Mesendoderm (in vitro differentiated cells): ENCODE data around the gene ERO1B.

Experiments
- DNase-seq: peaks from one replicate; pipeline ENCODE4 v3.0.0; 2013
- H2AK5ac ChIP-seq: 2 replicates; pipeline ENCODE4 v1.6.1; 2013; ENCODE audit warnings: low read length, inconsistent platforms
- H2BK120ac ChIP-seq: 2 replicates; pipeline ENCODE4 v1.6.1; 2013; ENCODE audit warnings: low read depth, mild to moderate bottlenecking, low read length, moderate library complexity, mixed read lengths
- H2BK15ac ChIP-seq: replicated peaks from 2 replicates; pipeline ENCODE4 v1.6.1; 2013; ENCODE audit warnings: low read depth, mild to moderate bottlenecking, moderate library complexity
- H2BK5ac ChIP-seq: 2 replicates; pipeline ENCODE4 v1.6.1; 2013; ENCODE audit warnings: low read length, inconsistent platforms
- H3K18ac ChIP-seq: 2 replicates; pipeline ENCODE4 v1.6.1; 2013; ENCODE audit warnings: mild to moderate bottlenecking, low read length, mixed read lengths
- H3K23ac ChIP-seq: one replicate; pipeline ENCODE4 v1.6.1; 2013; ENCODE audit warnings: low read length
- H3K27ac ChIP-seq: 2 replicates; pipeline ENCODE4 v1.5.1; 2013; ENCODE audit warnings: low read depth, mild to moderate bottlenecking, inconsistent platforms, low read length, moderate library complexity
- H3K27me3 ChIP-seq: 2 replicates; pipeline ENCODE4 v1.6.1; 2013; ENCODE audit warnings: low read length, control low read depth, mild to moderate bottlenecking, inconsistent platforms; ENCODE audit not compliant: insufficient read depth, poor library complexity
- H3K36me3 ChIP-seq: 2 replicates; pipeline ENCODE4 v1.6.1; 2013; ENCODE audit warnings: low read length, inconsistent platforms; ENCODE audit not compliant: control insufficient read depth, insufficient read depth
- H3K4ac ChIP-seq: one replicate; pipeline ENCODE4 v1.6.1; 2013; ENCODE audit warnings: low read depth, mild to moderate bottlenecking, low read length, moderate library complexity
- H3K4me1 ChIP-seq: 2 replicates; pipeline ENCODE4 v1.6.1; 2013; ENCODE audit warnings: low read depth, low read length, inconsistent platforms; ENCODE audit not compliant: control insufficient read depth
- H3K4me2 ChIP-seq: 2 replicates; pipeline ENCODE4 v1.6.1; 2013; ENCODE audit warnings: low read length
- H3K4me3 ChIP-seq: 2 replicates; pipeline ENCODE4 v1.5.1; 2013; ENCODE audit warnings: mild to moderate bottlenecking, low read length
- H3K56ac ChIP-seq: one replicate; pipeline ENCODE4 v1.6.1; 2013; ENCODE audit warnings: low read length
- H3K79me1 ChIP-seq: 2 replicates; pipeline ENCODE4 v1.6.1; 2013; ENCODE audit warnings: low read length, inconsistent platforms
- H3K79me2 ChIP-seq: 2 replicates; pipeline ENCODE4 v1.6.1; 2013; ENCODE audit warnings: mild to moderate bottlenecking, low read length; ENCODE audit not compliant: control insufficient read depth, insufficient read depth
- H3K9ac ChIP-seq: 2 replicates; pipeline ENCODE4 v1.6.1; 2013; ENCODE audit warnings: low read length, inconsistent platforms
- H4K5ac ChIP-seq: one replicate; pipeline ENCODE4 v1.6.1; 2013; ENCODE audit warnings: low read length
- H4K8ac ChIP-seq: one replicate; pipeline ENCODE4 v1.6.1; 2013; ENCODE audit warnings: low read depth, mild to moderate bottlenecking, control low read depth, low read length, moderate library complexity
- WGBS: extraction: QIAGEN DNeasy Blood & Tissue Kit; methylation state at CpG from one replicate; pipeline ENCODE4 v1.1.7; 2013; ENCODE audit warnings: low lambda C conversion rate, missing lambda C conversion rate; ENCODE audit not compliant: insufficient coverage; ENCODE audit errors: extremely low coverage; 5-methylcytosine and 5-hydroxymethylcytosine counted together

The ERO1B gene

DNA sequence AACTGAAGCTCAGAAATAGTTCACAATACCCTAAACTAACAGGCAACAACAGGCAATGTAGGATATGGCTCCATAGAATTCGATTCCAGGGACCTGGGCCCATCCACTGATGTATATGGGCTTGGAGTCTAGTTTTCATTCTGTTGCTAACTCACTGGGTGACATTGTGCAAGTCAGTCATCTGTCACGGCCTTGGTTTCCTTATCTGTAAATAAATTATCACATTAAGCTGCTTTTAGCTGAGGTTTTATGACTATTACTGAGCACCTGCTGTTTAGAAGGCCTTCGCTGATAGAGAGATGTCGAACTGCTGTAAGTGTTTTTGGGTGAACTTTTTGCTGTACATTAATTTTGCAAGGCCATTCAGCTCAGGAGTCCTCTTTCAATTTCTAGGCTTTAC is 22.9 kb upstream of the ERO1B start:
- Histone ChIP-seq H3K79me2 (no peaks in the 10 kb centered on the region), H4K5ac (no peak overlapping the region), H3K27me3 (no peaks in the 10 kb centered on the region), H3K4me1 (no peaks in the 10 kb centered on the region), H3K4me3 (no peak overlapping the region), H3K56ac (no peak overlapping the region), H2BK15ac (no peak overlapping the region), H4K8ac (no peak overlapping the region), H3K9ac (no peak overlapping the region), H3K36me3 (no peaks in the 10 kb centered on the region), H2AK5ac (no peak overlapping the region), H3K4ac (no peak overlapping the region), H3K18ac (no peak overlapping the region), H3K27ac (no peak overlapping the region), H3K23ac (no peak overlapping the region), H2BK5ac (no peak overlapping the region), H2BK120ac (no peak overlapping the region), H3K4me2 (no peak overlapping the region), H3K79me1 (no peaks in the 10 kb centered on the region)
- no CpG with 5 or more reads among the region's 4 CpGs for whole genome bisulfite sequencing
- DNase-seq, result no peak

DNA sequence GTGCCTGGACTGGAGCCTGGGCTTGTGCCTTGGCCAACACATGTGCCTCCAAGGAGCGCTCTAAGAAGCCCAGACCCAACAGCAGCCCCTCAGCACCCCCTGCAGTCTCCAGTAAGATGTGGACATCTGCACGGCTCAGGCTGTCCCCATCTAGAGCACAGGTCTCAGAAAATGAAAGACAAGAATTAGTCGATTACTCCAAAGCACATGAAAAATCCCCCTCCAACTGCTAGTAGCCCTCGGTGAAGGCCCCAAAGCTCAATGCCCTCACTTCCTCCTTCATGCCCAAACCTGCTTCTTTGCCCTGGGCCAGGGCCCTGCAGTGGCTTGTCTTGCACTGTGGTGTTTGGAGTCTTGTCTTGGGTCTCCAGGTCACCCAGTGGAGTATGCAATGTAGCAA is 21.9 kb upstream of the ERO1B start:
- H3K9ac ChIP-seq, result no peak overlapping the region
- no peak overlapping the region for H3K23ac ChIP-seq
- H2BK120ac ChIP-seq, result no peak overlapping the region
- H4K5ac ChIP-seq, result no peak overlapping the region
- no peak overlapping the region for H2AK5ac ChIP-seq
- no peaks in the 10 kb centered on the region for H3K27me3 ChIP-seq
- no CpG with 5 or more reads among the region's 4 CpGs for WGBS
- no peaks in the 10 kb centered on the region for H3K79me2 ChIP-seq
- no peak overlapping the region for H3K4me2 ChIP-seq
- H3K27ac ChIP-seq, result no peak overlapping the region
- no peak for DNase-seq
- no peaks in the 10 kb centered on the region for H3K4me1 ChIP-seq
- H3K56ac ChIP-seq, result no peak overlapping the region
- H2BK15ac ChIP-seq, result no peak overlapping the region
- no peaks in the 10 kb centered on the region for H3K79me1 ChIP-seq
- no peak overlapping the region for H3K18ac ChIP-seq
- H4K8ac ChIP-seq, result no peak overlapping the region
- H3K4ac ChIP-seq, result no peak overlapping the region
- no peaks in the 10 kb centered on the region for H3K36me3 ChIP-seq
- H3K4me3 ChIP-seq, result no peak overlapping the region
- H2BK5ac ChIP-seq, result no peak overlapping the region

DNA sequence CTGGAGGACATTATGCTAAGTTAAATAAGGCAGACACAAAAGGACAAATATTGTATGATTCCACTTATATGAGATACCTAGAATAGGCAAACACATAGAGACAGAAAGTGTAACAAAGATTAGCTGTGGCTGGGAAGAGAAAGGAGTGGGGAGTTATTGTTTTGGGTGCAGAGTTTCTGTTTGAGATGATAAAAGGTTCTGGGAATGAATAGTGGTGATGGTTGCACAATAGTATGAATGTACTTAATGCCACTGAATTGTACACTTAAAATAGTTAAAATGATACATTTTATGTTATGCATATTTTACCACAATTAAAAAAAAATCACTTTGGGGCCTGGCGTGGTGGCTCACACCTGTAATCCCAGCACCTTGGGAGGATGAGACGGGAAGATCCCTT is 21.2 kb upstream of the ERO1B start:
- no peak overlapping the region for H2BK120ac ChIP-seq
- no peak overlapping the region for H3K4me3 ChIP-seq
- no peak overlapping the region for H3K4me2 ChIP-seq
- H3K36me3 ChIP-seq, result no peaks in the 10 kb centered on the region
- H3K4ac ChIP-seq, result no peak overlapping the region
- no peaks in the 10 kb centered on the region for H3K27me3 ChIP-seq
- no peak overlapping the region for H3K56ac ChIP-seq
- H4K5ac ChIP-seq, result no peak overlapping the region
- H3K27ac ChIP-seq, result no peak overlapping the region
- H4K8ac ChIP-seq, result no peak overlapping the region
- H3K23ac ChIP-seq, result no peak overlapping the region
- no peak for DNase-seq
- H3K9ac ChIP-seq, result no peak overlapping the region
- no peak overlapping the region for H2BK5ac ChIP-seq
- H2BK15ac ChIP-seq, result no peak overlapping the region
- no peaks in the 10 kb centered on the region for H3K4me1 ChIP-seq
- no peak overlapping the region for H3K18ac ChIP-seq
- WGBS, result no CpG with 5 or more reads among the region's 2 CpGs
- H2AK5ac ChIP-seq, result no peak overlapping the region
- no peaks in the 10 kb centered on the region for H3K79me1 ChIP-seq
- H3K79me2 ChIP-seq, result no peaks in the 10 kb centered on the region

DNA sequence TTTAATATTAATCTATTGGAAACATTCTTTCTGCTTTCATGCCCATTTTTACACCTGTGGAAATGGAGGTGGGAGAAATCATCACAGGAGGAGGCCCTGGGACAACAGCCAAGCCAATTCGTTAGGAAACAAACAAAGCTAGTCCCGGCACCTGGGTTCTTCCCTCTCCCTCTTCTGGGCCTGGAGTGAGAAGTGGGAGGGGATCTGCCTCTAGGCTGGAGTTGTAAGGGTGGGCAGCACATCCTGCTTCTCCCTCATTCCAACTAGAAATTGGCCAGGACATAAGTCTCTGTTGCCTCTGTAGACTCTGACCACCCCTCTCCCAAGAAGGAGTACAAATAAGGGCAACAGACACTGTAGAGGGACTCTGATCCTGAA is 20.2 kb upstream of the ERO1B start:
- Histone ChIP-seq H3K23ac (no peak overlapping the region), H4K8ac (no peak overlapping the region), H3K18ac (no peak overlapping the region), H2BK120ac (no peak overlapping the region), H3K4me3 (no peak overlapping the region), H3K4ac (no peak overlapping the region), H2BK15ac (no peak overlapping the region), H3K9ac (no peak overlapping the region), H3K4me1 (no peaks in the 10 kb centered on the region), H3K56ac (no peak overlapping the region), H3K79me2 (no peaks in the 10 kb centered on the region), H3K27ac (no peak overlapping the region), H2BK5ac (no peak overlapping the region), H3K36me3 (no peaks in the 10 kb centered on the region), H2AK5ac (no peak overlapping the region), H3K4me2 (no peak overlapping the region), H4K5ac (no peak overlapping the region), H3K79me1 (no peaks in the 10 kb centered on the region), H3K27me3 (no peaks in the 10 kb centered on the region)
- no CpG with 5 or more reads among the region's 2 CpGs for WGBS
- no peak for DNase-seq

DNA sequence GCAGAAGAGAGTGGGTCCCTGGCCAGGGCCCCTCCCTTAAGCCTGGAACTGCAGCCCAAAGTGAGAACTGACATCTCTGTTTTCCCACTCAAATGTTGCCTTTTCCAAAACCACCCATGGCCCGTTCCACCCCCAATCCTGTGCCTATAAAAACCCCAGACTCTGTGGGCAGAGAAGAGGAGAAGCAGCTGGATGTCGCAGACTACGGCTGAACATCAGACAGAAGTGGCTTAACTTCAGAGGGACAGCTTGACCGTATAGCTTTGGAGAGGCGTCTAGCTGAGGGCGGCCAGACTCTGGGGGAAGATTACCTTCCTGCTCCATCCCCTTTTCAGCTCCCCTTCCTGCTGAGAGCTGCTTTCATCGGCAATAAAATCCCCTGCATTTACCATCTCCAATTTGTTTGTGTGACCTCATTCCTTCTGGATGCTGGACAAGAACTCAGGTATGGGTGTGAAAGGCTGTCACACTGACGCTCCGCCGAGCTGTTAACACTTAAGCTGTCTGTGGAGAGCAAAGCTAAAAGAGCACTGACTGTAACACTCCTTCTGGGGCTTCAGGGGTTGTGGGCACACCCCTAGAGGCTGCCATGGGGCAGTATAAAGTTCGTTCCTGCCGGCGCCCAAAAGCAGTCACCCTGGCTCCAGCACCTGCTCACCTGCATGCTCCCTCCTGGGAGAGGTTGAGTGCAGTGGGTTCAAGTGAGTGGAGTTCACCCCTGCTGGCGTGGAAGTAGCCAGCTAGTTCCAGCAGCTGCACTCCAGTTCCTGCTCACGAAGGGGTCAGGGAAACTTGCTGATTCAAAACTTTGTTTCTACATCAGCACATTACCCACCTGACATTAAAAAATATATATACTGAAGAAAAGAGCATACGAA is 19.6 kb upstream of the ERO1B start:
- Histone ChIP-seq H3K4ac (no peak overlapping the region), H2BK15ac (no peak overlapping the region), H3K56ac (no peak overlapping the region), H3K9ac (no peak overlapping the region), H3K18ac (no peak overlapping the region), H3K27ac (no peak overlapping the region), H3K4me2 (no peak overlapping the region), H2BK120ac (no peak overlapping the region), H3K36me3 (no peaks in the 10 kb centered on the region), H2AK5ac (no peak overlapping the region), H3K4me1 (no peaks in the 10 kb centered on the region), H3K27me3 (no peaks in the 10 kb centered on the region), H3K4me3 (no peak overlapping the region), H3K79me2 (no peaks in the 10 kb centered on the region), H2BK5ac (no peak overlapping the region), H3K79me1 (no peaks in the 10 kb centered on the region), H4K5ac (no peak overlapping the region), H3K23ac (no peak overlapping the region), H4K8ac (no peak overlapping the region)
- DNase-seq, result no peak
- no CpG with 5 or more reads among the region's 16 CpGs for WGBS

DNA sequence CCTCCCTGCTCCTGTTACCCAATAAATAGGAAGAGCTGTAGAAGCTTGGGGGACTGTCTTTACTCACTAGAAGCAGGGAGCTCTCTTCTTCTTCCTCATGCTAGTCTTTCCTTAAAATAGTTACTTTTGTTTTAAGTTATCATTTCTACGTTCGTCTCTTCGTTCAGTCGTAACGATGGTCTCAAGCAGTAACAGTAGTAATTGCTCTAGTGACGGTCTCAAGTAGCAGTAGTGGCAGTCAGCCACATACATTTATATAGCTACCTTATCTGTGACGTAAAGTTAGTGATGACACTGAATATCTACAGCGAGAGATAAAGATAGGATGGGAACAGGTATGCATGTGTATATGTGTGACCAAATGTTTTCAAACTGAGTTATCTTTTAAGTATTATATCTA is 15.4 kb upstream of the ERO1B start:
- WGBS, result no CpG with 5 or more reads among the region's 8 CpGs
- H3K36me3 ChIP-seq, result no peaks in the 10 kb centered on the region
- no peak for DNase-seq
- H3K4me2 ChIP-seq, result no peak overlapping the region
- no peak overlapping the region for H3K4me3 ChIP-seq
- H4K5ac ChIP-seq, result no peak overlapping the region
- no peak overlapping the region for H3K18ac ChIP-seq
- H3K9ac ChIP-seq, result no peak overlapping the region
- H2AK5ac ChIP-seq, result no peak overlapping the region
- H3K27me3 ChIP-seq, result no peaks in the 10 kb centered on the region
- H3K27ac ChIP-seq, result no peak overlapping the region
- no peak overlapping the region for H3K56ac ChIP-seq
- no peak overlapping the region for H3K23ac ChIP-seq
- no peak overlapping the region for H2BK120ac ChIP-seq
- H2BK15ac ChIP-seq, result no peak overlapping the region
- H3K79me2 ChIP-seq, result no peaks in the 10 kb centered on the region
- H3K4ac ChIP-seq, result no peak overlapping the region
- H3K4me1 ChIP-seq, result no peaks in the 10 kb centered on the region
- H2BK5ac ChIP-seq, result no peak overlapping the region
- H4K8ac ChIP-seq, result no peak overlapping the region
- H3K79me1 ChIP-seq, result no peaks in the 10 kb centered on the region
